H7 (cell line): ENCODE measurements around the gene IRGQ. TPM values are rescaled to one million over a fixed set of nuclear protein-coding genes. Genes with fewer than 3 reads are reported as not detected.
A peak's percentile ranks its signal among the peaks of the same experiment; 100 is the strongest.

Source experiments
- DNase-seq: peaks from one replicate; pipeline ENCODE4 v3.0.0; 2012
- H3K27me3 ChIP-seq: 2 replicates; pipeline ENCODE4 v1.6.0; 2011; ENCODE audit warnings: mild to moderate bottlenecking, low read length; ENCODE audit not compliant: control insufficient read depth, insufficient read depth
- H3K36me3 ChIP-seq: replicated peaks from 2 replicates; pipeline ENCODE4 v1.5.1; 2011; ENCODE audit warnings: low read length; ENCODE audit not compliant: control insufficient read depth, insufficient read depth
- H3K4me3 ChIP-seq: 2 replicates; pipeline ENCODE4 v1.5.1; 2011; ENCODE audit warnings: low read depth, mild to moderate bottlenecking, control low read depth, low read length, moderate library complexity; ENCODE audit not compliant: insufficient read depth
- total RNA-seq: library from RNA; depleted of rRNA; stranded (reverse); fragments of >200 nt; shearing (Covaris generic); gene quantifications from 2 replicates; pipeline ENCODE4 v1.2.3, GENCODE V29; 2014; rRNA removed

IRGQ gene
- total RNA-seq, 1 experiment from 2014 or later, result 16.5 TPM

DNA sequence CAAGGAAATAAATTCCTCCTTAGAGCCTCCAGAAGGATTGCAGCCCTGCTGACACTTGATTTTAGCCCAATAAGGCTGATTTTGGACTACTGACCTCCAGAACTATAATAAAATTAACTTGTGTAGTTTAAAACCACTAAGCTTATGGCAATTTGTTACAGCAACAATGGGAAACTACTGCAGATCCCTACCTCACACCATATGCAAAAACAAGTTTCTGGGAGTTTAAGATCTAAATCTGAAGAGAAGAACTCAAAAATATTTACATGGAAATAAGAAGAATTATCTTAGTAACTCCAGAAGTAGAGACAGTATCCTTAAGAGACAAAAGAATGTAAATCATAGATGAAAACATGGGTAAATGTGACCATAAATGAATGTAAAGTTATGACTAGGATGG, 57.0 kb downstream of the IRGQ start:
- peaks cover 21% of the 10 kb centered on the region for H3K36me3 ChIP-seq
- no peaks in the 10 kb centered on the region for H3K27me3 ChIP-seq
- no peak overlapping the region for H3K4me3 ChIP-seq
- no peak for DNase-seq

DNA sequence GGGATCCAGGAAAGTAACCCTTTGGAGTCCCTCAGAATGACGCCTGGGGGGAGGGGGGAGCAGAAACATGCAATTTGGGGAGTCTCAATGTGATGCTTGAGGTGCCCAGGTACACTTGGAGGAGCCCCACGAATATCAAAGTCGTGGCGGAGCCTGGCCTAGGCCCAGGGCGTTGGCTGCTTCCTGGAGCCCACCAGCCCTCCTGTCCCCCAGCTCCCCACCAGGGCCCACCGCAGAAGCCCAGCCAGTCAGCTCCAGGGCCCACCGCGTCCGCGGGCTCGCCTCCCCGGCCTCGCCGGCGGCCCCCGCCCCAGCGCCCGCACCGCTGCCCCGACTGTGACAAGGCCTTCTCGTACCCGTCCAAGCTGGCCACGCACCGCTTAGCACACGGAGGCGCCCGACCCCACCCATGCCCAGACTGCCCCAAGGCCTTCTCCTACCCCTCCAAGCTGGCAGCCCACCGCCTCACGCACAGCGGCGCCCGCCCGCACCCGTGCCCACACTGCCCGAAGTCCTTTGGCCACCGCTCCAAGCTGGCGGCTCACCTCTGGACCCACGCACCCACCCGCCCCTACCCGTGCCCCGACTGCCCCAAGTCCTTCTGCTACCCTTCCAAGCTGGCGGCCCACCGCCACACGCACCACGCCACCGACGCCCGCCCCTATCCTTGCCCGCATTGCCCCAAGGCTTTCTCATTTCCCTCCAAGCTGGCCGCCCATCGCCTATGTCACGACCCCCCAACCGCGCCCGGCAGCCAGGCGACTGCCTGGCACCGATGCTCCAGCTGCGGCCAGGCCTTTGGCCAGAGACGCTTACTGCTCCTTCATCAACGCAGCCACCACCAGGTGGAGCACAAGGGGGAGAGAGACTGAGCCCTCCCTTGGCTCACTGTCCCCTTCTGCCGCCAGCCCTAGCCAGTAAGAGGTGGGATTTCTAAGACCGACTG, 60.8 kb downstream of the IRGQ start:
- no peak overlapping the region for H3K4me3 ChIP-seq
- no peaks in the 10 kb centered on the region for H3K27me3 ChIP-seq
- H3K36me3 ChIP-seq, result peaks cover 2% of the 10 kb centered on the region
- DNase-seq, result peak; percentile 90

Other genes starting within 250 kb of the IRGQ start
- 2.0 and 2.7 TPM in 2 replicates for gene CD177, start 242.4 kb downstream of the IRGQ start, total RNA-seq
- gene TEX101, start 181.2 kb downstream of the IRGQ start, total RNA-seq, result not detected in 2 replicates
- gene LYPD3, start 130.5 kb downstream of the IRGQ start, total RNA-seq, result 0.11 TPM in 1 of 2 replicates, not detected in the other
- gene PHLDB3, start 91.4 kb downstream of the IRGQ start, total RNA-seq, result 3.5 and 7.9 TPM in 2 replicates
- 15.0 and 17.0 TPM in 2 replicates for gene ETHE1, start 68.9 kb downstream of the IRGQ start, total RNA-seq
- not detected in 2 replicates for gene ZNF575, start 62.9 kb downstream of the IRGQ start, total RNA-seq
- 44.9 and 58.8 TPM in 2 replicates for gene XRCC1, start 20.6 kb downstream of the IRGQ start, total RNA-seq
- gene PINLYP, start 20.3 kb downstream of the IRGQ start, total RNA-seq, result 4.9 and 6.2 TPM in 2 replicates
- gene ZNF576, start 461 bp upstream of the IRGQ start, total RNA-seq, result 12.3 and 18.6 TPM in 2 replicates
- gene SRRM5, start 16.0 kb upstream of the IRGQ start, total RNA-seq, result 0.21 and 0.26 TPM in 2 replicates
- 59.0 and 70.5 TPM in 2 replicates for gene ZNF428, start 23.5 kb upstream of the IRGQ start, total RNA-seq
- gene CADM4, start 43.7 kb upstream of the IRGQ start, total RNA-seq, result 9.9 and 12.3 TPM in 2 replicates
- 16.9 and 31.0 TPM in 2 replicates for gene PLAUR, start 74.0 kb upstream of the IRGQ start, total RNA-seq
- not detected in 2 replicates for gene IRGC, start 119.9 kb upstream of the IRGQ start, total RNA-seq
- 23.4 and 33.6 TPM in 2 replicates for gene SMG9, start 158.8 kb upstream of the IRGQ start, total RNA-seq
- 0.62 and 1.1 TPM in 2 replicates for gene KCNN4, start 184.8 kb upstream of the IRGQ start, total RNA-seq
- 0.21 and 1.8 TPM in 2 replicates for gene LYPD5, start 206.3 kb upstream of the IRGQ start, total RNA-seq
- 0.55 and 2.0 TPM in 2 replicates for gene ZNF283, start 231.2 kb upstream of the IRGQ start, total RNA-seq